Activated T-cell treated with anti-CD3 and anti-CD28 coated beads, Interleukin-2, amount 50 U/mL, for 4 hours (primary cell): ENCODE data around the gene PRICKLE1. TPM values are rescaled to one million over a fixed set of nuclear protein-coding genes. Genes with fewer than 3 reads are reported as not detected.

Experiments
- ATAC-seq, 2 donors: fragments of 200-7000 bp; cut with Tn5 transposase; one replicate each; pipeline ENCODE4 v1.10.0; 2021
- DNase-seq: peaks from one replicate; pipeline ENCODE4 v3.0.0-alpha.2; 2020
- H3K27me3 Mint-ChIP-seq: one replicate; pipeline ENCODE4 v1.8.0; 2021; ENCODE audit warnings: low read depth, mixed read lengths
- H3K36me3 Mint-ChIP-seq: one replicate; pipeline ENCODE4 v1.8.0; 2022; ENCODE audit warnings: mixed read lengths; ENCODE audit not compliant: insufficient read depth
- H3K4me1 Mint-ChIP-seq: one replicate; pipeline ENCODE4 v1.8.0; 2021; ENCODE audit warnings: low read depth, mixed read lengths
- H3K4me3 Mint-ChIP-seq: one replicate; pipeline ENCODE4 v1.8.0; 2021; ENCODE audit warnings: mild to moderate bottlenecking, moderate library complexity, mixed read lengths
- H3K9me3 Mint-ChIP-seq: one replicate; pipeline ENCODE4 v1.8.0; 2021; ENCODE audit warnings: mixed read lengths
- total RNA-seq, 3 donors: library from RNA; stranded (reverse); gene quantifications; one replicate each; pipeline ENCODE4 v1.2.1, GENCODE V29; 2021

The PRICKLE1 gene
- total RNA-seq, 3 donors from 2014 or later, result not detected

DNA sequence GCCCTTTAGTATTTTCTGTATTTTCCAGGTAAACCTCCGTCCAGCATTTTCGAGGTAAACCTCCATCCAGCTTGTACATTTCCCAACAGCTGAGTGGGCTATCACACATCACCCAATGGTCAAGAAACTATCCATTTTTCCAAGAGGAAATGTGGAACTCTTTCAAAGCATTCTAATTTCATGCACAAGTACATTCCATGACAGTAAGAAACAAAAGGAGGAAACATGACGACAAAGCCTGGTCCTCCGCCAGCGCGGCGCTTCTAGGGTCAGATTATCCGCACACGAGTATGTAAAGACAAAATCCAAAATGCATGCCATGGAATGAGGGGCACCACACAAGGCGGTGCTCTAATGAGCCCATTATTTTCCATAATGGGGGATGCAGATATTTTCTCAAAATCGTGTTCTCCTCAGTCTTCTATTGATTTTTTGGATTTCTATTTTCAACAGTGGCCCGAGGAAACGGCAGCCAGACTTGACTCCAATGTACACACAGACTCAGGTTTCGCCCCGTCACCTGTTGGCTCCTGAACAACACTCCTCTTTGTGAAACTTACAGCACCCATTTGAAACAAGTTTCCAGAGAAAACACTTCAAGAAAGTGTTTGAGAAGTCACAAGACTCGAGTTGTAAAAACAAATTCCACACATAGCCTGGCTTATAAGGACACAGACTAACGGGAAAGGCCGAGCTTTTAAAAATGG lies 107.4 kb downstream of the PRICKLE1 start:
- H3K4me1 Mint-ChIP-seq, result peaks cover 14% of the 10 kb centered on the region
- DNase-seq (no peak), ATAC-seq (no peak)

DNA sequence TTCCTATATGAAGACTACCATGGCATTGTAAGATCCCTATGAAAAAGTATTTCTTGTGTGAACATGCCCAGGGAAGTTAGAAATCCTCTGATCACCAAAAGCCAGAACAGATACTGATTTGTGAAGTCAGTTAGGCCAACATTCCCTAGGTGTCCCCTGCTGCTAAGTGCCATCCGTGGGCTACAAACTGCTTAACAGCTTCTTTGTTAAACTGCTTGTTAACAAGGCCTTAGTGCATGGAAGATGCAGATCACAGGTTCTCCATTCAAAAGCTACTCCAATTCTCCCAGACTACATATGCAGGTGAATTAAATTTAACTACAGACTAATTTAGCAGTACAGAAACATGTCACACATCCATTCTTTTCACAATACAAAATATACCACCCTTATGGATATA lies 108.2 kb downstream of the PRICKLE1 start:
- H3K4me3 Mint-ChIP-seq, result no peak overlapping the region
- no peaks in the 10 kb centered on the region for H3K36me3 Mint-ChIP-seq

More for the DNA sequence above, 107.4 kb downstream of the PRICKLE1 start:
- Mint-ChIP-seq H3K27me3 (peaks cover 65% of the 10 kb centered on the region), H3K4me3 (peak overlapping the region; percentile 60), H3K36me3 (no peaks in the 10 kb centered on the region), H3K9me3 (no peaks in the 10 kb centered on the region)

DNA sequence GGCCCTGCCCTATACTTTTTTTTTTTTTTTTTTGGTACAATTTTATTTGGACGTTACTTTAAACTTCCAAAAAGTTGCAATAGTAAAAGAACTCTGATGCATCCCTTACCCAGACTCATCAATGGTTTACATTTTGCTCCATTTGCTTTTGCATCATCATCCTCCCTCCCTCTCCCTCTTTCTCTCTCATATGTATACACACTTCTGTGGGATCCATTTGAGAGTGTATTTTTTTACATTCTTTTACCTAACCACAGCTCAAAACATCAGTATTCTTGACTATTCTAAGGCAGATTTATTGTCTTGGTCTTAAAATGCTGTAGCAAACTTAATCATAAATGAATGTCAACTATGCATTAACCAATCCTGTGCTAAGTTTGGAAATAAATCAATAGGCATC lies 111.6 kb downstream of the PRICKLE1 start:
- DNase-seq, result no peak
- Mint-ChIP-seq H3K4me3 (no peak overlapping the region), H3K36me3 (no peaks in the 10 kb centered on the region), H3K4me1 (peaks cover 9% of the 10 kb centered on the region), H3K9me3 (no peaks in the 10 kb centered on the region), H3K27me3 (peaks cover 55% of the 10 kb centered on the region)
- no peak for ATAC-seq

More for the DNA sequence above, 108.2 kb downstream of the PRICKLE1 start:
- DNase-seq (no peak), ATAC-seq (no peak)
- H3K4me1 Mint-ChIP-seq, result peaks cover 14% of the 10 kb centered on the region
- H3K27me3 Mint-ChIP-seq, result peaks cover 64% of the 10 kb centered on the region
- H3K9me3 Mint-ChIP-seq, result no peaks in the 10 kb centered on the region

DNA sequence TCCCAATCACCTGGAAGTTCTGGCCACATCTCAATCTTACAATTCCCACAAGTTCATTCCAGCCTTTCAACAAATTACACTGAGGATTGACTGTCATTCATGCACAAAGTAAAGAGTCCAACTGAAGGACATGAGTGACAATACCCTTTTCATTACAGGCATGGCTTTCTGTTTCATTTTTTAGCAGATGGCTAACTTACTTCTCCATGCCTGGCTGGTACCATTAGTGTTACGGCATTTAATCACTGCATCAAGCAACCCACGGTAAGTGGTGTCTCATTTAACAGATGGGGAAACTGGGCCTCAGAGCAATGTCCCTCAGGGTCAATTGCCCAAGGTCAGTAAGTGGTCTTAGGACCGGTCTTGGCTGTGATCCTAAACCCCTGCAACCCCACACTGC lies 114.4 kb downstream of the PRICKLE1 start:
- H3K4me1 Mint-ChIP-seq, result peaks cover 1% of the 10 kb centered on the region
- H3K9me3 Mint-ChIP-seq, result no peaks in the 10 kb centered on the region
- H3K27me3 Mint-ChIP-seq, result peaks cover 44% of the 10 kb centered on the region
- no peak overlapping the region for H3K4me3 Mint-ChIP-seq
- H3K36me3 Mint-ChIP-seq, result no peaks in the 10 kb centered on the region
- DNase-seq (no peak), ATAC-seq (no peak)

DNA sequence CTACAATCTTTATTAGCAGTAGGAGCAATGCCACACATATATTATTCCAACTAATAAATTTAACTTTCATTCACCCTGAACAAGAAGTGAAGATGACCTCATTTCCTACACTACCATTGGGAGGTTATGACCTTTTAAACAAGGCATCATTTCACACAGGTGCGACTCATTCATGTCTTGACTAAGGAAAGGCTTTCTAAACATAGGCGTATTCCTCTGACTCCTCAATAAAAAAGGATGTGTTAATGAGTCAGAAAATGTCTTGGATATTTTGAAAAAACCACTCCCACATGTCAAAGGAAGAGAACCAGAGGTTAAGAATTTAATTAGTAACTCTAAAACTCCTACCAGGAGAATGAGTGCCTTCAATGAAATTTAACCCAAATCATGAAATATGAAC lies 115.2 kb downstream of the PRICKLE1 start:
- H3K36me3 Mint-ChIP-seq, result no peaks in the 10 kb centered on the region
- ATAC-seq (no peak), DNase-seq (no peak)
- H3K27me3 Mint-ChIP-seq, result peaks cover 42% of the 10 kb centered on the region
- H3K4me1 Mint-ChIP-seq, result peaks cover 7% of the 10 kb centered on the region
- H3K4me3 Mint-ChIP-seq, result no peak overlapping the region
- H3K9me3 Mint-ChIP-seq, result no peaks in the 10 kb centered on the region

DNA sequence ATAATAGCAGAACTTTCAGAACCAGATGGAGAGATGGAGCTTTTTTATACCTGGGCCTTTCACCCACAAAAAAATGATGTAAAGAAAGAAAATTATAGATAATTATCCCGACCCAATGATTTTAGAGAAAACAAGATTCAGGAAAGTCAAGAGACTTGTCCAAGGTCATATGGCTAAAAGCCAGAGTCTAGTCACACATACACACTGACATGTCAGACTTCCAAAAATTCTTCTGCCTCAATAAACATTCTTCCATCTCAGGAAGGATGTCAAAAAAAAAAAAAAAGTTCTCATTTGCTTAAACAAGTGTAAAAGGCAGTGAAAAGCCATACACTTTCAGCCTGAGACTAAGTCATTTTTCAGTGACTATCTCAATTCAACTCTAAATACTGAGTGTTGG lies 116.0 kb downstream of the PRICKLE1 start:
- H3K36me3 Mint-ChIP-seq, result no peaks in the 10 kb centered on the region
- no peak for DNase-seq
- no peaks in the 10 kb centered on the region for H3K9me3 Mint-ChIP-seq
- ATAC-seq, result no peak
- peaks cover 14% of the 10 kb centered on the region for H3K4me1 Mint-ChIP-seq
- H3K4me3 Mint-ChIP-seq, result no peak overlapping the region
- peaks cover 48% of the 10 kb centered on the region for H3K27me3 Mint-ChIP-seq

DNA sequence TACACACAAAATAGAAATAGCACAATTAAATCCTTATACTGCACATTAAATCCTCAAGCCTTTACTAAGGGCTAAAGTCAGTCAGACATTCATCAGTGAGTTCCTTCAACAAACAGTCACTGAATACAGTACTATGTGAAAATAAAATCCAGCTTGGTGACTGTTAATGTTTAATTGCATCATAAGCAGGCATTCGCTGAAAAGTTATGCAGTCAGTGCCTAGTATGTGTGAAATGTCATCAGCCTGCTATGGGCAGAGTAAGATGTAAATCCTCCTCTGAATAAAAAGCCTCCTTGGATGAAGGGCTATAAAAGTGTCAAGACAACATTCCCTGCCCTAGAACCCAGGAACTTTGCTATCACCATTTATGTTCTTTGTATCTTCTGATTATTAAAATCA lies 116.4 kb downstream of the PRICKLE1 start:
- ATAC-seq (no peak), DNase-seq (no peak)
- peaks cover 48% of the 10 kb centered on the region for H3K27me3 Mint-ChIP-seq

DNA sequence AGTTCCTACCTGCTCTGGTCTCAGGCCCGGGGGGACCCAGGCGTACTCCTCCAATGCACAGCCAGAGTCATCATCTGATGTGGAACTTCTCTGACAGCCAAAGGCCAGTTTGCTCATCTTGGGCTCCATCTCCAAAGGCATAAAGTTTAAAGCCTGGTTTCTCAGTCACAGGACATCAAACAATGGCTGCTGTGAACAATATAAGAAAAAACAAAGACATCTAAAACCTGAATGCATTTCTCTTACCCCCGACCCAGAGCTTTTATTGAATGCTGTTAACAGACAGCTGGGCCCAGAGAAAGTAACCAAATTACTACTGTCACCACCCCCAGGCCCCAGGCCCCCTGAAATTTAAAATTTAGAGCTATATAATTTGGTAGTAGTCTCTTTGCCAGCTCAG lies 117.2 kb downstream of the PRICKLE1 start:
- no peak for DNase-seq
- H3K9me3 Mint-ChIP-seq, result no peaks in the 10 kb centered on the region
- H3K27me3 Mint-ChIP-seq, result peaks cover 45% of the 10 kb centered on the region
- no peaks in the 10 kb centered on the region for H3K36me3 Mint-ChIP-seq
- peaks cover 18% of the 10 kb centered on the region for H3K4me1 Mint-ChIP-seq
- ATAC-seq, result no peak
- no peak overlapping the region for H3K4me3 Mint-ChIP-seq

More for the DNA sequence above, 116.4 kb downstream of the PRICKLE1 start:
- Mint-ChIP-seq H3K36me3 (no peaks in the 10 kb centered on the region), H3K4me3 (no peak overlapping the region), H3K4me1 (peaks cover 18% of the 10 kb centered on the region), H3K9me3 (no peaks in the 10 kb centered on the region)

DNA sequence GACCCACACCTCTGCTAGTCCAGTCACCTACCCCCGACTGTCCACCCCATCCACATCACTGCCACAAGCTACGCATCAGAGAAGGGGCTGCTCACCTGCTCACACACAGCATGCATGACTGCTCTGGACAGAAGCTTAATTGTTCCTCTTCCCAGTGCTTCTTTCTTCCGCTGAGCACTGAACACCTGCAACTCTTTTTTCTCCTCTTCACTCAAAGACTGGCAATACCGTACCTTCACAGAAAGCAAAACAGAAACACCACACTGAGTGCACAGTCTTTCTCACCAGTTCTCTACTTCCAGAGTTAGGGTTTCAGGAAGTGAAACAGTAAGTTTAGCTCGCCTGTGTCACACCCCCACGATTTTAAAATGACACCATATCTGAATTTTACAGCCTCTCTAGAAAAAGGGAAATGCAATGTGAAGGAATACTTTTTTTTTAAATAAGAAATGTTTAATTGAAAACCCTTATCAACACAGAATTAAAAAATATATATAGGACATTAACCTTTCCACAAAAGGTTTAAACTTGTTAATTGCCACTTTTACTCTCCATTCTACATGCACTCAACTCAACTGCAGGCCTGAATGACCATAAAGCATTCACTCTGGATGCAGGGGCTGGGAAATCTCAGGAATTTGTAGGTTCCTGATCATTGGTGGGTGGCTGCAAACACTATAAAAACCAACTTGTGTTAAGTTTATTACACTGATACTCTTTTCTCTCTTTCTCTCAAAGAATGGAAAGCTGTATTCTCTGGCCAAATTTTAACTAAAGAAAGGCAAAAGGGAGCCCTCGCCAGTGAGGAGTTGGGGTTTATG lies 120.0 kb downstream of the PRICKLE1 start:
- Mint-ChIP-seq H3K4me1 (peaks cover 18% of the 10 kb centered on the region), H3K36me3 (no peaks in the 10 kb centered on the region), H3K9me3 (no peaks in the 10 kb centered on the region), H3K4me3 (peak overlapping the region; percentile 51), H3K27me3 (peaks cover 51% of the 10 kb centered on the region)
- ATAC-seq (peak; percentile 81 to 88), DNase-seq (no peak)

DNA sequence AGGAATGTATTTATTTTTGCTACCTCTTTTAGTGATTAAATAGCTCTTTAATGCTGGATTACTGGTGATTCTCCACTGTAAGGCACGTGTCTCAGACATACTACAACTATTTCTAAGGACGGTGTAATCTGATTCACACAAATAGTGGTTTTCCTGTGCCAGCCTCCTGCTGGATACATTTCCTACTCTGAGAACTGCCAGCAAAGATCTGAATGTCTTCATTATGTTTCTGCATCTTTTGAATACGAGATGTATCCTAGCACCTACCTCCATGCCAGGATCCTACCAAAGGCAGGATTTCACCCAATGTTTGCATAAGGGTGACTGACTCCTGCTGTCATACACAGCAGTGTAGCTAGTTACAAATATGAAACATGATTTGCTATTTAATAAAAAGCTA lies 120.6 kb downstream of the PRICKLE1 start:
- DNase-seq (no peak), ATAC-seq (no peak)
- Mint-ChIP-seq H3K4me1 (peaks cover 18% of the 10 kb centered on the region), H3K36me3 (no peaks in the 10 kb centered on the region), H3K9me3 (no peaks in the 10 kb centered on the region), H3K4me3 (no peak overlapping the region), H3K27me3 (peaks cover 49% of the 10 kb centered on the region)

DNA sequence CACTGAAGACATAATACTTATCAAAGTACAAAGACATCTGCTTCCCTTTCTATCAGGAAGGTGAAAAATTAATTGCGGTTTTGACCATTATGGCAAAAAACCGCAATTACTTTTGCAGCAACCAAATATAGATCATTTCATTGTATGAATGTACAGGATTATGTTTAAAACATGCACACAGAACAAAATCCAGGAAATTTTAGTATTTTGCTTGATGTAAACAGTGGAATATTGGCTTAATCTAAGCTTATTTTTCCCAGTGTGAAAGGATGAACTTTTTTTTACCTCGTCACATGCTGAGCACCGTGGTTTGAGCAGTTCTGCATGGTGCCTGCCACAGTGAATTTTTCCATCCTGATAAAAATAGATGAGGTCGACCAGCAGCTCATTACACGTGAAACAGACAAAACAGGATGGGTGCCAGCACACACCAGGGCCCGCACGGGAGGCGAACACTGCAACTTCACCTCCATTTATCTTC lies 121.2 kb downstream of the PRICKLE1 start:
- H3K27me3 Mint-ChIP-seq, result peaks cover 45% of the 10 kb centered on the region
- ATAC-seq, result no peak
- no peaks in the 10 kb centered on the region for H3K36me3 Mint-ChIP-seq
- DNase-seq, result no peak
- peaks cover 18% of the 10 kb centered on the region for H3K4me1 Mint-ChIP-seq
- no peak overlapping the region for H3K4me3 Mint-ChIP-seq
- no peaks in the 10 kb centered on the region for H3K9me3 Mint-ChIP-seq

DNA sequence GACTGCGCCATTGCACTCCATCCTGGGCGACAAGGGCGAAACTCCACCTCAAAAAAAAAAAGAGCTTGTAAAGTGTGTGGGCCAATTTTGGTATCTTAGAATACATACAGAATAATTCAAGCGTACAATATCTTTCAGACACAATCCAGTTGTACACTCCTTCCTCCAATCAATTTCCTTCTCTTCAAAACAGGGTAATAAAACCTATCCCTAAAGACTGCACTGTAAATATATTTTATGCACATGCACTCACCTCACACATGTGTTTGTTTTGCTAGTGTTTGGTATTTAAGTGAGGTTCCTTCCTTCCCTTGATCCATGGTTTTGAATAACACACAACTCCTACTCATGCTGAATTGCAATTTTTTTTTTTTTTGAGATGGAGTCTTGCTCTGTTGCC lies 125.9 kb downstream of the PRICKLE1 start:
- peaks cover 29% of the 10 kb centered on the region for H3K27me3 Mint-ChIP-seq
- H3K36me3 Mint-ChIP-seq, result no peaks in the 10 kb centered on the region
- no peak overlapping the region for H3K4me3 Mint-ChIP-seq
- DNase-seq, result no peak
- peaks cover 5% of the 10 kb centered on the region for H3K4me1 Mint-ChIP-seq
- ATAC-seq, result no peak
- no peaks in the 10 kb centered on the region for H3K9me3 Mint-ChIP-seq

DNA sequence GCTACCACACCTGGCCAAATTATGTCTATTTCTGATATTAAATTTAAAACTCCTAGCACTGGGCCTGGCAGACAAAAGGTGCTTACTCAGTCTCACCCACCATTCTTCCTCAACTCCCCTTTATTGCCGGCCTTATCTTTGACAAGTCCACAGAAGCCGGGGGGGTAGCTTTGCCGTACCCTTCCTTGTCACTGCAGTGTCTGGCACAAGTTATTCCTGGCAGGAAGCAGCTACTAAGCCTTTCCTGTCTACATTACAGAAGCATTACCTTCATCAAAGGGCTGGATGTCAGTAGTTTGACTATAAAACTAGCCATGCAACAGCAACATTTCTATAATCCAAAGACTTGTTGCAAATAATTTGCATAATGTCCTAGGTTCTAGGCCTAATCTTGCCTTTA lies 127.1 kb downstream of the PRICKLE1 start:
- Mint-ChIP-seq H3K36me3 (no peaks in the 10 kb centered on the region), H3K4me3 (no peak overlapping the region), H3K9me3 (no peaks in the 10 kb centered on the region), H3K27me3 (peaks cover 27% of the 10 kb centered on the region), H3K4me1 (no peaks in the 10 kb centered on the region)
- DNase-seq (no peak), ATAC-seq (no peak)

DNA sequence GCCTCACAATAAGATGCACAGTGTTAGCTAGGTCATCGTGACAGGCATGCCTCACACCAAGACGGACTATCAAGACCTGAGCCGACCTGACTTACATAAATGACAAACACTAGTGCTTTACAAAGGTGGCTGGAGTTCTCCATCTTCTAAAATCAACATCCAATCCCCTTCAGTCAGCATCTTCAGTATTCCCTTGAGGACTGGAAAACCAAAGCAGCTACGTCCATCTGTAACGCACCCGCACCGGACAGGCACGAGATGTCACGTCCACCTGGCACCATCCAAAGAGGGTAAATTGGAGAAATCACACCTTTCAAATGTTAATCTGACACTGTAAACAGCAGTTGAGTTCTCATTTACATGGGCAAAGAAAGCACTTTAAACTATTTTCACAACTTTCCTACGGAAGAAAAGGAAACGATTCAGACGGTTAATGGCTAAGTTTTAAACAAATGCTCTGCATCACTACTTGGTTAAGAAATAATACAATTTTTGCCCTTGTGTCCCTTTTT lies 130.2 kb downstream of the PRICKLE1 start:
- H3K36me3 Mint-ChIP-seq, result no peaks in the 10 kb centered on the region
- DNase-seq, result no peak
- H3K4me3 Mint-ChIP-seq, result no peak overlapping the region
- H3K27me3 Mint-ChIP-seq, result peaks cover 12% of the 10 kb centered on the region
- no peak for ATAC-seq
- no peaks in the 10 kb centered on the region for H3K4me1 Mint-ChIP-seq
- no peaks in the 10 kb centered on the region for H3K9me3 Mint-ChIP-seq
